Liver (tissue), 3 donors: ENCODE measurements around the gene FALEC.

Experiments
- ATF3 ChIP-seq: IDR thresholded peaks from 2 replicates; pipeline ENCODE4 v1.6.1; 2016; ENCODE audit warnings: antibody characterized with exemption
- CTCF ChIP-seq: fragments of 150-350 bp; IDR thresholded peaks from 2 replicates; pipeline ENCODE4 v1.5.1; 2017; ENCODE audit warnings: improper control_type of control experiment, low read depth, low read length; ENCODE audit not compliant: missing input control
- JUND ChIP-seq, 2 donors: IDR thresholded peaks; 2 replicates each; pipeline ENCODE4 v1.6.1; 2016; ENCODE audit warnings: antibody characterized with exemption in 2 of 2
- RAD21 ChIP-seq, 2 donors: IDR thresholded peaks; 2 replicates each; pipeline ENCODE4 v1.6.1; 2016; ENCODE audit warnings: antibody characterized with exemption in 2 of 2, mild to moderate bottlenecking in 2 of 2
- REST ChIP-seq: IDR thresholded peaks from 2 replicates; pipeline ENCODE4 v1.6.1; 2016; ENCODE audit warnings: antibody characterized with exemption, mild to moderate bottlenecking
- RXRA ChIP-seq, 2 donors: IDR thresholded peaks; 2 replicates each; pipeline ENCODE4 v1.6.1; 2017 to 2018; ENCODE audit warnings: antibody characterized with exemption in 2 of 2, mild to moderate bottlenecking in 1 of 2
- donor health status: healthy.
- donor health status: healthy.

- peak; percentile 25 for TF ChIP-seq REST
- TF ChIP-seq RAD21 (IDR thresholded peaks at IDR 0.05) = peak in 1 of 2 donors; percentile 61
- TF ChIP-seq JUND (IDR thresholded peaks at IDR 0.05) = peak in 1 of 2 donors; percentile 61
- no peak for TF ChIP-seq ATF3
- no peak for TF ChIP-seq CTCF
- TF ChIP-seq RXRA (IDR thresholded peaks at IDR 0.05) = peak; percentile 91 to 92
Measured at GRCh38 chr1:150473659-150474058, 41.9 kb upstream of the FALEC start.
